ENCODE measurements around the gene CALHM1.
"Not testable (repeated sequence)": the region's sequence is repeated elsewhere in the genome, so short reads cannot be mapped to it uniquely, and the experiment has no call there.

CALHM1 gene, protein sequence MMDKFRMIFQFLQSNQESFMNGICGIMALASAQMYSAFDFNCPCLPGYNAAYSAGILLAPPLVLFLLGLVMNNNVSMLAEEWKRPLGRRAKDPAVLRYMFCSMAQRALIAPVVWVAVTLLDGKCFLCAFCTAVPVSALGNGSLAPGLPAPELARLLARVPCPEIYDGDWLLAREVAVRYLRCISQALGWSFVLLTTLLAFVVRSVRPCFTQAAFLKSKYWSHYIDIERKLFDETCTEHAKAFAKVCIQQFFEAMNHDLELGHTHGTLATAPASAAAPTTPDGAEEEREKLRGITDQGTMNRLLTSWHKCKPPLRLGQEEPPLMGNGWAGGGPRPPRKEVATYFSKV

DNA sequence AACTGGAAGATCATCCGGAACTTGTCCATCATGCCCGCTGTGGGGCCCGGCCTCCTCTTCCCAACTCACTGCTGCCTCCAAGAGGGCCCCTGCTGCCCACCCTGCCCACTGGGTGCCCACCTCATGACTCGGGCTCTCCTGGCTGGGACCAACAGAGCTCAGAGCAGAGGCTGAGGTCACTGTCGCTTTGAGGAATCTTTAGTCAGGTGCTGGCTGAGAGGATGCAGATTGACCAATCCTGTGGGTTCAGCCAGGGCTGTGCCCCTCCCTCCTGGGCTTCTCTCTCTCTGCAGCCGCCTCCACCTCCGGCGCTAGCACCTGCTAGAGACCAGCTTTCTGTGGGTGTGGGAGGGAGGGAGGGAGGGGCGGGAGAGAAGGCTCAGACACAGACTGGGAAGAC lies at the start of gene CALHM1:
Gene CALHM1, minus strand, starts transcription at position 181 of the 400 bp plus-strand sequence. Its CDS starts 149 bp downstream, at position 32.
- no peak for FAIRE-seq

DNA sequence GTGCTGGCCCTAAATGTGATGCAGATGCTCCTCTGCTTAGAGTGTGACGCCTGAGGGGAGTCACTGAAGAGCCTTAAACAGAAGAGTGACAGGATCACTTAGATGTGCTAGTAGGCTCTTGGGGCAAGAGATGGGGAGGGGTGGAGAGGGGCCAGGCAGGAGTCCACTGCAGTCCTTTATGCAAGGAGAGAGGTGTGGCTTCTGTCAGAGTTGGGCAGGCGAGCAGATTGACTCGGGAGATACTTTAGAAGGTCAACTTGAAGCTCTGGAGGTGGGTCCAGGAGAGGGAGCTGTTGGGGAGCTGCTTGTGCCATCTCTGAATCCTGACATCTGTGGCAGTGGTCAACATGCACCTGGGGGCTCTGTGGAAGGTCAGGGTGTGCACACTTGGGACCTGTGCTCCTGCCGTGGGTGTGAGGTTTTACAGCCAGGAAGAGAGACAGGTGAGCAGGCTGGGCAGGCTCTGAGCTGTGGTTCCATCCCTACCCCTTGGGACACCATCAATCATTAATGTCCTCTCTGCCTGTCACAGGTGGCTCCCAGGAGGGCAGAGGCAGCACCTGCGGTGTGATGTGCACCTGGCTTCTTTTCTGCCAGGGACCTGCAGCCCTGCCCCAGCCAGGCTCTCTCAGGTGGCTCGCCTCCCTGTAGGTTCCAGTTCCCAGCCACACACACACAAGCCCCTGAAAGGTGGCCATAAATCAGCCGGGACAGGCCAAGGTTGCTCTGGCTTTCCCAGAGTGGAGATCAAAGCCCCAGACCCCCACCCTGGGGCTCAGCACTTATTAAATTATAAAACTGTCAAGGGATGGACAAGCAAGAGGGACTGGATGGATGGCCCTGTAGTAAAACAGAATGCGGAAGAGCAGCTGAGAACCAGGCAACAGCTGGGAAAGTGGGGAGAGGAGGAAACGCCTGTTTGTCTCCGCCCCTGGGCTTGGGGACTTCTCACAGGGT lies 48.8 kb upstream of the CALHM1 start:
- no peak for FAIRE-seq

DNA sequence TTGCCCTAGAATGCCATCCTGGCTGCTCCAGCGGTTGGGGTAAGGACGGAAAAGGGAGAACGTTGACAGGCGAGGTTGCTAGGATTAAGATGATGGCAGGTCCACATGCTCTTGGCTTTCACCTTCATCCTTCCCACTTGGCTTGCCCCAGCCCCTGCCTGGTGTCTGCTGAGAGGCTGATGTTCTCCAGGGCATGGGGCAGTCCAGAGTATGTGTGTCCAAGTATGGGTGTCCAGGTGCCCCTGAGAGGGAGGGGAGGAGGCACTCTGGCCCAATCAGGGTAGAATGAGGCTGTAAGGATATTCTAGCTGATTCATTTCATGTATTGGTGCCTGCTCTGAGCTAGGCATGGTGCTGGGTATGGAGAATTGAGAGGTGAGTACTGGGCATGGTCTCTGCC lies 47.4 kb upstream of the CALHM1 start:
- FAIRE-seq, result no peak

DNA sequence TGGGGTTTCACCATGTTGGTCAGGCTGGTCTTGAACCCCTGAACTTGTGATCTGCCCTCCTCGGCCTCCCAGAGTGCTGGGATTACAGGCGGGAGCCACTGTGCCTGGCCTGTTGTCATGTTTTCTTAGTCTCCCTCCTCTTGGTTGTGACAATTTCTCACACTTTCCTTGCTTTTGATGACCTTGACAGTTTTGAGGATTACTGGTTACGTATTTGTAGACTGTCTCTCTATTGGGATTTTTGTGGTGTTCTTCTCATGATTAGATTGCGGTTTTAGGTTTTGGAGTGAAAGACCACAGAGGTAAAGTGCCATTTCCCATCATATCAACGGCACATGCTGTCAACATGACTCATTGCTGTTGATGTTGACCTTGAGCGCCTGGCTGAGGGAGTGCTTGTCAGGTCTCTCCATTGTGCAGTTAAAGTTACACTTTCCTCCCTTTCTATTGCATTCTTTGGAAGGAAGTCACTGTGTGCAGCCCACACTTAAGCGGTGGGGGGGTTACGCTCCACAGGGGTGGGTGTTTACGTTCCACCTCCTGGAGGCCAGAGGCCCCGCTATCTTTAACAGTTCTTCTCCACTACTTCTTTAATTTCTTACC lies 45.6 kb upstream of the CALHM1 start:
- FAIRE-seq, result no peak

DNA sequence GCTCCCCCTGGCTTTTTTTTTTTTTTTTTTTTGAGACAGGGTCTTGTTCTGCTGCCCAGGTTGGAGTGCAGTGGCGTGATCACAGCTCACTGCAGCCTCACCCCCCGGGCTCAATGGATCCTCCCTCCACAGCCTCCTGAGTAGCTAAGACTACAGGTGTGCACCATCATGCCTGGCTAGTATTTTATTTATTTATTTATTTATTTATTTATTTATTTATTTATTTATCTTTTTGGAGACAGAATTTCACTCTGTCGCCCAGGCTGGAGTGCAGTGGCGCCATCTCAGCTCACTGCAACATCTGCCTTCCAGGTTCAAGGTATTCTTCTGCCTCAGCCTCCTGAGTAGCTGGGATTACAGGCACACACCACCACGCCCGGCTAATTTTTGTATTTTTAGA lies 45.1 kb upstream of the CALHM1 start:
- not testable (repeated sequence) for FAIRE-seq

DNA sequence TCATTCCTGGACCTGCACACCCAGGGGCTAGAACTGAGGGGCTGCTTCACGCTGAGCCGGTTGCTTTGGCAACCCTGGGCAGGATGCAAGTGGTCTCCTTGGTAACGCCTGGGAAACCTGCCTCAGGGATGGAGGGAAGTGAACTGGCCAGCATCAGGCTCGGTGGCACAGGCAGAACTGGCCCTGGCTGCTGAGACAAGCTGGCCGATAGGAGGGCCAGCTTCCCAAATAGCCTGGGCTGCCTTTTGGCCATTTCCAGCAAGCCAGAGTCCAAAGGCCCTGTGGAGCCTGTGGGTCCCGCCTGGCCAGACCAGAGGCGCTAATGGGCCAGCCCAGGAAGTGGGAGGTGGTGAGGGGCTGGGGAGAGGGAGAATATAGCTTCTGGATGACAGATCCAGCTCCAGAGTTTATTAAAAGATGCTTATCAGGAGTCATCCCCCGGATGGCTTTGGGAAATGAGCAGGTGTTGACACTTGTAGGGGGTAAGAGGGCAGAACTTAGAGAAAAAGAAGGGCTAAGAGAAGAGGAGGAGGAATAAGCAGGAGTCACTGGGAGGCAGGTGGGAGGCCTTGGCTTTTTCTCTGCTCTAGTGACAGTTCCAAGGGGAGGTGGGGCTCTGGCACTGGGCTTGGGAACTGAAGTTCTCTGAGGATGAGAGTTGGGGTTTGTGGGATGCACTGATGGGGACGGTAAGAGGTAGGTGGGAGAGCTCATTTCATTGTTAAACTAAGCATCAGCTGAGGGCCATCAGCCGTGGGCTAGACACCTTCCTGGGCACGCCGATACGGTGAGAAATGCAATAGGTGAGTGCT lies 44.4 kb upstream of the CALHM1 start:
- no peak for FAIRE-seq

DNA sequence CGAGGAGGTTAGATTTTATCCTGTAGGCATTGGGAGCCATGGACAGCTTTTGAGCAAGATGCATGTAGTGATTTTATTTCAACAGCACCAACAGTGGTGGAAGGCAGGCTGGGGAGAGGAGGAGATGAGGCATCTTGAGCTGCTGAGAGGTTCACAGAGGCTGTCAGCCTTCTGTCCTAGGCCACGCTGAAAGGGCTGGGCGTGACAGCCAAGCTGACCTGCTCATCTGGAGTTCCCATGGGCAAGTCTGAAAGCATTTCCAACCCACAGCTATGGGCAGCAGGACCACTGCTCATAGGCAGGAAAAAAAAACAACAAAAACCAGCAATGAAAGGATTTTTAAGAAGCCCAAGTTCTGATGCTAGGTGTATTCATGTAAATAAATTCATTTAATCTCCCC lies 42.5 kb upstream of the CALHM1 start:
- FAIRE-seq, result no peak

DNA sequence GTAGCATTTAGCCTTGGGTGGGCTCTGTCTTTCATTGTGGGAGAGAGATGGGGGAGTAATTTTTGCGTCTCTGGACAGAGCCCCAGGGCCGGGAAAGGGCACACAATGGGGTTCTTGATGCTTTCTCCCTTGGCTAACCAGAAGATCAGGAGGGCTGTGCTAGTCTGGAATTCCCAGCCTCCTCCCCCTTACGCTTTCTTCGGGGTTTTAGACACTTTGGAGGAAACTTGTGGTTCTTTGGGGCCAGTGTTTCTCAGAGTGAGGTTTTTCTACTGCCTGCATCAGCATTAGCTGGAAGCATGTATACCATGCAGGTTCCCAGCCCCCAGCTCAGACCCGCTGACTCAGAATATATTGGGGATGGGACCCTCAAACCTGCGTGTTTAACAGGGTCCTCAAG lies 41.8 kb upstream of the CALHM1 start:
- no peak for FAIRE-seq

DNA sequence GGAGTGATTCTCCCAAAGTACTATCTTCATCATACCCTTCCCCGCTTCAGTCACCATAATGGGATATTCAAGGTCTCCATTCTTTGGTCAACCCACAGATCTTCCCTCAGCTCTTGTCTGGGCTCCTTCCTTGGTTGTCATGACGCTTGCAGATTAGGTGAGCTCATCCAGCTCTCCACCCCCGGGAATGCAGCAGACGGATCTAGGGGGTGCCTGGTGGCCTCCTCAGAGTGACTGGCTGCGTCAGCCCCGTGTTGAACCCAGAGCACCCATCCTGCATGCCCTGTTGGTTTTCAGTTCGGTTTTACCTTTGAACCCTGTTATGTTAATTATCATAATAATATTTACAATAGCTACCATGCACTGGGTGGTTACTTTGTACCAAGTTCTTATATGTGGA lies 41.2 kb upstream of the CALHM1 start:
- no peak for FAIRE-seq

DNA sequence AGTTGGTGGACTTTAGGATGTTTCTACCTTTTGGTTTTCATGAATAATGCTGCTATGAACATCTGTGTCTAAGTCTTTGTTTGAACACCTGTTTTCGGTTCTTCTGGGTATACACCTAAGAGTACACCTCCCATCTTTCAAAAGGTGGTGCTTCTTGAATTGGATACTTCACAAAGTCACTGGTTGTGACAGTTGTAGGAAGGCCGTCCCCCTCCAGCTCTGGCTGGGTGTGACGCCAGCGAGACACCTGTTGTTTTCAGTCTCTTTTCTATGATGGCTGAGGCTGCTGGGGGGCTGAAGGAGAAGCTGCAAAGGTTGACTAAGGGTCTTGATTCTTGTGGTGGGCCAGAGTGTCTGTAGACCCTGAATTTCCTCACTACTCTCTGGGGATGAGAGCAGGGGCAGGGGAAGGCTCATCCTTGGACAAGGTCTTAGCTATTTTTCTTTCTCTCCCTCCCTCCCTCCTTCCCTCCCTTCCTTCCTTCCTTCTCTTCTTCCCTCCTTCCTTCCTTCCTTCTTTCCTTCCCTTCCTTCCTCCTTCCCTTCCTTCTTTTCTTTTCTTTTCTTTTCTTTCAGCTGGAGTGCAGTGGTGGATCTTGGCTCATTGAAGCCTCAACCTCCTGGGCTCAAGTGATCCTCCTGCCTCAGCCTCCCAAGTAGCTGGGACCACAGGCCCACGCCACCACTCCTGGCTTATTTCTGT lies 40.4 kb upstream of the CALHM1 start:
- FAIRE-seq, result no peak

DNA sequence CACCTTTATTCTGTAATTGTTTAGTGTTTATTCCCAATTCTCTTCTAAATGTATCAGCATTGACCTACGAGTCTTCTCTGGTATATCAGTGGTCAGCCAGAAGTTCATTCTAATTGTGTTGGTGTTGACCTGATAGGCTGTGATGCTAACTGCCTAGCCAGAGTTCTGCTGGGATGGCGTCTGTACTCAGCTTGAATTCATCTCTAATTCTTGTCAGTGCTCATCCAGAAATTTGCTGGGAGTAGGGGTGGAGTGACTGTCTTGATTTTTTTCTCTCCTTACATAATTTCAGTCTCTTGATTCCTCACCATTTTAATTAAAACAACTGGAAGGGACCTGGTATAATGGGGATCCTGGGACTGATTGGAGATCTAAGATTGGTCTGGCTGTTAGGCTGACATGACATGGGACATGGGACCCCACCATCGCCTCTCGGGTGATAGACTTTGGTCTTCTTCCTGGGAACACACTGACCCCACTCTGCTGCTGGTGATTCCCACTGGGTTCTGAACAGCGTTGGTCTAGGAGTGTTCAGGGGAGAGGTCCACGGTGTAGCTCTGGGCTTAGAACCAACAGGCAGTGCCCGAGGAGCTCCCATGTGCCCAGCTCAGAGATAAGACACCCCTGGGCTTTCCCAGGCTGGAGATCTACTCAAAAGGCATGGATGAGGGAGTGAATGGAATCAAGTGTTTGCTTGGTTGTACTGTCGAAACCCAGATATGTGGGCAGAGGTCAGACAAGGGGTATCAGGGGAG lies 38.6 kb upstream of the CALHM1 start:
- no peak for FAIRE-seq

DNA sequence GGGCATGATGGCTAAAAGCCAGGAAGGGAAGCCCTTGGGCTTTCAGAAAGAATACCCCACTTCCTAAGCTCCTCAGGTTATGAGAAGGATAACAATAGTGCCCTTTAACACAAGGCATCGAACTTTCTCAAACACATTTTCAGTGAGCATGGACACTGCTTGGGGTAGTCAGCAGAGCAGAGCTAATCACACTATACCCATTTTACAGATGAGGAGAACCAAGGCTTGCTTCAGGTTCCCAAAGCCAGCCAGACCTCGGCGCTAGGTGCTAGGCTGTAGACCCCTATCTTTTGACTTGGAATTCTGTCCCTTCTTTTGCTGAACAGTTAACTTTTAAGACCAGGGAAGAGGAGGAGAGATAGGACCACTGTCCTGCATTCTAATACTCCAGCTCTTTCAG lies 36.6 kb upstream of the CALHM1 start:
- no peak for FAIRE-seq

DNA sequence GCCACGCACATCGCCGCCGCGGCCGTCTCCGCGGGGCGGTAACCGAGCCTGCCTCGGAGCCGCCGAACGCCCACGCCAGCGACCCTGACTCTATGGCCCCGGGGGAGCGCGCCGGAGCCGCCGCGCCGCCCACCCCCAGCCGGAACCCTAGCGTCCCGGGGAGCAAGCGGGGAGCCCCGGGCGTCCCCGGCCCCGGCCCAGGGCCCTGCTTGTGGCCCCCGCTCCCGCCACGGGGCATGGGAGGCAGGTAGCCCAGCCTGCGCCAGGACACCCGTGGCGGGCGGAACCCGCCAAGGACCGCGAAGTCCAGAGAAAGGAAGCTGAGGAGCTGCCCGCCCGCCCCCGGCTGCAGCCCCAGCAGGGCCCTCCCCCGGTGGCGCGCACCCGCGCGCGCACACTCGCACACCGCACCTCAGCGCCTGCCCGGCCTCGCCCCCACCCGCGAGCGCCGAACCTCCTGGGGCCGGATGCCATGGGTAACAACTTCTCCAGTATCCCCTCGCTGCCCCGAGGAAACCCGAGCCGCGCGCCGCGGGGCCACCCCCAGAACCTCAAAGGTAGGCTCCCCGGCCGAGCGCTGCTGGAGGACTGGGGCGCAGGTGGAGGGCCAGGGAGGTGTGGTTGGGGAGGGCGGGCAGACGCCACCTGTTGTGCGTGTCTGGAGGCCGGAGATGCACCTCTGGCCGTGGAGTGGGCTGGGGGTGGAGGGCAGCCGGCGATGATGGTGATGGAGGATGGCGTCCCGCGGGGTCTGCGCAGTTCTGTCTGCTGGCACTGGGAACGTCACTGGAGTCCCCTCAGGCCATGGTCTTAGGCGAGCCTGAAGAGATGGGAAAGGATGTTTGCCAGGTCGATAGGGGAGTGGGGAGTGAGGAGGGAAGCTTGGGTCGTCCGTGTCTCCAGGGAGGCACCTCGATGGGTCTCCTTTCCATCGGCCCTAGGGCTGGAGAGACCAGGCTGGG lies 35.5 kb upstream of the CALHM1 start:
- FAIRE-seq, result no peak

DNA sequence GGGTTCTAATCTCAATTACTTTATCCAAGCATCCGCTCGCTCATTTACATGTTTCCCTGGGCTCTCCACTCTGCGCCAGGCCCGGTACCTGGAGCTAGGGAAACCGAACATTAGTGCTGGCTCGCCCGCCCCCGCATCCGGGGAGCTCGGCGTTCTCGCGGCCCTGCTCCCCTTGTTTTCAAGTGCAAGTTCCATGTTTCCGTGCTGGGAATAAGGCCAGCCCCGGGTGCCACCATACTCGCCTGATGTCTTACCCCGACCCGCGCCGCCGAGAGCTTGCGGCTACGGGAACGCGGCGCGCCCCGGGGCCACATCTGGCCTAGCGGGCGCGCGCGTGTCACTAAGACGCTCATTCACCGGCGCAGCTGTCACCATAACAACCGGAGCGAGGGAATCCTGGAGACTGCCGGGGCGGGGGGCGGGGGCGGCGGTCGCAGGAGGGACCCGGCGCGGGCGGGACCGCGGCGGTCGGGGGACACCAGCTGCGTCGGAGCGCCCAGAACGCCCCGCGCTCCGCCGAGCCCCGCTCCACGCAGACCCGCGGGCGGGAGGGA lies 34.7 kb upstream of the CALHM1 start, which contains the start of gene NEURL1:
Gene NEURL1, plus strand, starts transcription at position 344 of the 554 bp plus-strand sequence. CDS start 683 bp downstream, outside the sequence.
- FAIRE-seq, result no peak

DNA sequence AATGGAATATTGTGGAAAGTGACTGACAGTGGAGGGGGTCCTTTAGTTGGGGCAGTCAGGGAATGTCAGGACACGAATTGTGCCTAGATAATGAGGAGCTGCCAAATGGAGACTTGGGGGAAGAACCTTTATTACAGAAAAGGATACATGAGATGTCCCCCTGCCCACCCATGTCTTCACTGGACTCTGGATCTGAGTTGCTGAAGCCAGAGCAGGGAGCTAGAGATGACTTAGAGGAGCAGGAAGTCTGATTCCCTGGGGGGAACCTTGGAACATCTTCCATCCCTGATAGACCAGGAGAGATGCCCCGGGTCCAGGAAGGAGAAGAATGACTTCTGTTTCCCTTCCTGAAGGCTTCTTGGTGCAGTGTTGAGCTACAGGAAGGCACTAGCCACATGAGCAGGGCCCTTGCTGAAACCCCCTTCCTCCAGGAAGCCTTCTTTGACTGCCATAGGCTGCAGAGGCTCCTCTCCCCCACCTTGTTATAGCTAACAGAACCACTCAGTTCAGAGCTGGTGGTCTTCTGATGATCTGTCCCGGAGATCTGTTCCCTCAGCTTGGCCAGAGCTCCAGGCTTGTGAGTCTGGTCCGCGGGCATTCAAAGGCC lies 34.1 kb upstream of the CALHM1 start:
- no peak for FAIRE-seq

DNA sequence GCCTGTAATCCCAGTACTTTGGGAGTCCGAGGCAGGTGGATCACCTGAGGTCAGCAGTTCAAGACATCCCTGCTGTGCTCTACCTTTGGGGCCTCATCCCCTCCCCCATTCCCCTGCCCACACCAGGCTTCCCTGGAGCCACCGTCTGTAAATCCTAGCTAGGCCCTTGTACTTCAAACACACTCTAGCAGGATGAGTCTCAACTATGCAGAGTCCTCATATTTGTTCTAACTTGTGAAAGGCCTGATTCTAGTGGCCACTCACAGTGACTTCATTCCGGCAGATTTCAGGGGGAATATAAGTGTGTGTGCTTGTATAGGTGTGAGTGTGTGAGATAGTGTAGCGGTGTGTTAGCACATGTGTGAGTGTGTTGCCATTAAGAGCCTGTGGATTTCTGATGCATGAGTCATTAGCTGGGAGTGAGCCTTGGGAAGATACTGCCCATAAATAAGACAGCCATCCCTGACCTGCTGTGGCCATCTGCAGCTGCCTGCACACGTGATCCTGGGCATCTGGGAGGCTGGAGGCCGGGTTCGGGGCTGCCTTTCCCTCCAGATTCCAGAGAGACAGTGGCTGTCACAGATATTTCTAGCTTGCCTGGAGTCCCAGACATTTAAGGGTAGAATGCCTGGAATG lies 33.1 kb upstream of the CALHM1 start:
- no peak for FAIRE-seq

DNA sequence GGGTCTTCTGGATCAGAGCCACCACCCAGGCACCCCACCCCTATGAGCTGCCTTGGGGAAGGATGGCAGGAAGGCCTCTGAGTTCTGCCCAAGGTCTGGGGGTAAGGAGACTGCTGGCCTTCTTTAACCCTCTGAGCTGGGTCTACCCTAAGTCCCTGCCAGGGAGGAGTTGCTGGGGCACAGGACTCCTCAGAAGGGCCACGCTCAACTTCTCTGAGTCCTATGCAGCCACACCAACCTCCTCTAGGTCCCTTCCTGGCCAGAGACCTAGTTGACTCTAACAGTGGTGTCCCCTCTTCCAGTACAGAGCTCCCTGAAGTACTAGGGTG lies 32.2 kb upstream of the CALHM1 start:
- FAIRE-seq, result no peak

DNA sequence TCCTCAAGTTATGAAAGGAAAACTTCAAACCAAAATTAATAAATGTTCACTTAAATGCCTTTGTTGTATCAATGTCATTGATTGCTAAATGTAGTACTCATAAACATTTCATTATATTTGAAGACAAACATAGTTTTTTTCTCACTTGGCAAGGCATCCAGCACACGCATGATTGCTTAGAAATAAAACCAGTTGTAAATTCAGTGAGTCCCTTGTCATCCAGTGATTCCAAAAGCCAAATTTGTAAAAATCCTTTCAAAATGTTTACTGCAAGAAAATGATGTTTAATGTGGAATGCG lies 28.7 kb upstream of the CALHM1 start:
- no peak for FAIRE-seq

Measured in A204.1 (cell line).